HepG2 (cell line): ENCODE measurements around the gene CCSER1.

ENCODE experiments used
- CTCF ChIP-seq: sonication (generic); formaldehyde crosslinking; IDR thresholded peaks from 2 replicates; pipeline ENCODE4 v1.5.0; 2020; ENCODE audit warnings: mild to moderate bottlenecking, missing genetic modification reagents, moderate library complexity
- ZNF224 ChIP-seq: sonication (generic); formaldehyde crosslinking; IDR thresholded peaks from 2 replicates; pipeline ENCODE4 v1.5.0; 2020; ENCODE audit warnings: mild to moderate bottlenecking, missing genetic modification reagents

- TF ChIP-seq CTCF (CRISPR knock-in tag): no peak
- no peak for TF ChIP-seq ZNF224 (CRISPR knock-in tag)
Observed at GRCh38 chr4:90281541-90282355, 154.6 kb downstream of the CCSER1 start.
